ENCODE data around the gene ARPC5.
"Not testable (repeated sequence)": the region's sequence is repeated elsewhere in the genome, so short reads cannot be mapped to it uniquely, and the experiment has no call there.

The ARPC5 gene

DNA sequence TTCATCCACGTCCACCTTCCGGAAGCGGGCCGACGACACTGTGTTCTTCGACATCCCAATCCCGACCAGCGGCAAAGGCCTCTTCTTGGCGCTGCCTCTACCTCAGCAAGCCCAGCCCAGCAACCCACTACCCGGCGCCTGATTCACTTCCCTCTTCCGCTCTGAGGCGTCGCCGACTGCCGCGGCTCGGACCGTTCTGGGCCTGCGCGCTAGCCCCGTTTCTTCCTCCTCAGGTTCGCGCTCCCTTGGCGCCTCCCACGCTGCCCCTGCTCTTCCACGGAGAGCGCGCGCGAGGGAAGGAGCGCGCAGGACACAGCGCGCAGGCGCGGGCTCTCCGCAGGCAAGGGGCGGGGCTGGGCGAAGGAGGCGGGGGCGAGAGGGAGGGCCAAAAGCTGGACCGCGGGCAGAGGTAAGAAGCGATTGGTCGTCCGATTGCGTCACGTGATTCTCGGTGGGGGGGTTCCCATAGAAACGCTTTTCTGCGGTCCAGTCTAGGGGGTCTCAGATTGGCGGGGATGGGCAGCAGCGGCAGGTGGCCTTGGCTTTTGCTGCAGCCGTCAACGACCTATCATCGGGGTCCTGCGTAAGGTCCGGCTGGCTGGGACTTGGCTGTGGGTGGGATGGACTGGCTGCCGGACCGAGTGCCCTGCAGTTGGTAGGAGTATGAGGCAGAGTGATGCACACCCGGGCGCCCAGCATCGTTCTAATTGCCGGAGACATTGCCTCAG lies at the start of gene ARPC5:
ARPC5 (minus strand) TSS at position 178 of the 728 bp plus-strand sequence; CDS start at position 54, 124 bp downstream.
- Histone ChIP-seq H3K36me3 (ENCODE audit: control insufficient read depth, insufficient read depth, low read length) (no peaks in the 10 kb centered on the region), H3K9me3 (ENCODE audit: control insufficient read depth, low read length) (no peaks in the 10 kb centered on the region), H3K4me3 (ENCODE audit: low read length) (peak within 1 kb of the TSS; percentile 95), H3K27me3 (ENCODE audit: control insufficient read depth, insufficient read depth, low read length) (no peaks in the 10 kb centered on the region), H3K4me1 (ENCODE audit: control insufficient read depth, insufficient read depth, low read length) (peaks cover 7% of the 10 kb centered on the region), H3K9ac (ENCODE audit: low read length) (peak within 1 kb of the TSS; percentile 90)

- Histone ChIP-seq H3K27me3 (ENCODE audit: control insufficient read depth, insufficient read depth, low read length) (no peaks in the 10 kb centered on the region), H3K36me3 (ENCODE audit: control insufficient read depth, insufficient read depth, low read length) (no peaks in the 10 kb centered on the region), H3K4me1 (ENCODE audit: control insufficient read depth, insufficient read depth, low read length) (no peaks in the 10 kb centered on the region), H3K9me3 (ENCODE audit: control insufficient read depth, low read length) (no peaks in the 10 kb centered on the region), H3K9ac (ENCODE audit: low read length) (no peak overlapping the region), H3K4me3 (ENCODE audit: low read length) (no peak overlapping the region)
Observed at GRCh38 chr1:183685112-183685713, 49.6 kb upstream of the ARPC5 start.

GRCh38 chr1:183679363-183679762 lies 43.8 kb upstream of the ARPC5 start:
- H3K27me3 ChIP-seq (ENCODE audit: control insufficient read depth, insufficient read depth, low read length); H3K36me3 ChIP-seq (ENCODE audit: control insufficient read depth, insufficient read depth, low read length); H3K9me3 ChIP-seq (ENCODE audit: control insufficient read depth, low read length); H3K9ac ChIP-seq (ENCODE audit: low read length); H3K4me1 ChIP-seq (ENCODE audit: control insufficient read depth, insufficient read depth, low read length); H3K4me3 ChIP-seq (ENCODE audit: low read length): not testable (repeated sequence)

GRCh38 chr1:183678819-183679218 lies 43.2 kb upstream of the ARPC5 start:
- no peaks in the 10 kb centered on the region for H3K4me1 ChIP-seq (ENCODE audit: control insufficient read depth, insufficient read depth, low read length)
- no peak overlapping the region for H3K9ac ChIP-seq (ENCODE audit: low read length)
- no peaks in the 10 kb centered on the region for H3K27me3 ChIP-seq (ENCODE audit: control insufficient read depth, insufficient read depth, low read length)
- no peaks in the 10 kb centered on the region for H3K9me3 ChIP-seq (ENCODE audit: control insufficient read depth, low read length)
- no peaks in the 10 kb centered on the region for H3K36me3 ChIP-seq (ENCODE audit: control insufficient read depth, insufficient read depth, low read length)
- H3K4me3 ChIP-seq (ENCODE audit: low read length) = no peak overlapping the region

DNA sequence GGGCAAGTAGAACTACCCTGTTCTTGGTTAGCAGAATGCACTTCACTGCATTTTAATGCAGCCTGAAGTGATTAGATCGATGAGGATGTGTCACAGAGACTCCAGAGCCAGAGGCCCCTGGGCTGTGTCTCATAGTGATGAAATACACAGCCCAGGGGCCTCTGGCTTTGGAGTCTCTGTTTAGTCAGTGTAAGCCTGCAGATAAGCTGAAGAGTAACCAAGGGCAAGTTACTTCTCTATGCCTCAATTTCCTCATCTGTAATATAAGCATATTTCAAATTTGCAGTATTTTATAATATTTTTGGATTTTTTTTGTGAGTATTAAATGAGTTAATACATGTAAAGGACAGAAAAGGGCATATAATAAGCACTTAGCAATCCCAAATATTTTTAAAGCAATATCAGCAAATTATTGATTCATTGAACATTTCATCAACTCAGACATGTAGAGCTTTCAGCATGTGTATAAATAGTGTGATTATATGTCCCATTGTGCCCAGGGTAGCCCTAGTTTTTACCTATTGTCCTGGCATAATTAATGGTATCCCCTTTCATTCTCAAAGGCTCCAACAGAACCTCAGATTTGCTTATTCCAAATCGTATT lies 41.1 kb upstream of the ARPC5 start:
- H3K9me3 ChIP-seq (ENCODE audit: control insufficient read depth, low read length) = no peaks in the 10 kb centered on the region
- no peak overlapping the region for H3K4me3 ChIP-seq (ENCODE audit: low read length)

DNA sequence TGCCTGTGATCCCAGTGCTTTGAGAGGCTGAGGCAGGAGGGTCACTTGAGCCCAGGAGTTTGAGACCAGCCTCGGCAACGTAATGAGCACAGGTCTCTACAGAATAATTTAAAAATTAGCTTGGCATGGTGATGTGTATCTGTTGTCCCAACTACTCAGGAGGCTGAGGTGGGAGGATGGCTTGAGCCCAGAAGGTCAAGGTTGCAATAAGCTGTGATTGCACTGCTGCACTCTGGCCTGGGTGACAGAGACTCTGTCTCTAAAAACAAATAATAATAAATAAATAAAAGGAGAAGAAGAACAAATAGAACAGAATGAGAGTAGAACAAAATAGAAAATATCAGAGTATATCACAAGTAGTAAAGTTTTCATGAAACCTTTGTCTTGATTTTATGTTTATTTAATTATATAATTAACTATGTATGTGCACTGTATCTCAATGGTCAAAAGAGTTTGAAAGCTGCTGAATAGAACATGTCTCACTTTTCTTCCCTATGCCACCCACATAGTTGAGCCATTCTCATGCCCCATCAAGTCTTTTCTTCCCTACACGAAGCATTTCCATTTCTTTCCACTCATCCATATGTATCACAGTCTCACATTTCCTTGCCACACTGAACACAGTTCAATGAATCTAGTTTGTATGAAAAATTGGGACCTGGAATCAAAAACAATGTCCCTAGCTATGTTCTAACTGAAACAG lies 40.5 kb upstream of the ARPC5 start:
- H3K9ac ChIP-seq (ENCODE audit: low read length) = no peak overlapping the region
- no peak overlapping the region for H3K4me3 ChIP-seq (ENCODE audit: low read length)
- no peaks in the 10 kb centered on the region for H3K4me1 ChIP-seq (ENCODE audit: control insufficient read depth, insufficient read depth, low read length)
- H3K36me3 ChIP-seq (ENCODE audit: control insufficient read depth, insufficient read depth, low read length) = no peaks in the 10 kb centered on the region
- no peaks in the 10 kb centered on the region for H3K27me3 ChIP-seq (ENCODE audit: control insufficient read depth, insufficient read depth, low read length)
- H3K9me3 ChIP-seq (ENCODE audit: control insufficient read depth, low read length) = peaks cover 5% of the 10 kb centered on the region

More for the DNA sequence above, 41.1 kb upstream of the ARPC5 start:
- Histone ChIP-seq H3K36me3 (ENCODE audit: control insufficient read depth, insufficient read depth, low read length) (no peaks in the 10 kb centered on the region), H3K27me3 (ENCODE audit: control insufficient read depth, insufficient read depth, low read length) (no peaks in the 10 kb centered on the region), H3K9ac (ENCODE audit: low read length) (no peak overlapping the region), H3K4me1 (ENCODE audit: control insufficient read depth, insufficient read depth, low read length) (no peaks in the 10 kb centered on the region)

DNA sequence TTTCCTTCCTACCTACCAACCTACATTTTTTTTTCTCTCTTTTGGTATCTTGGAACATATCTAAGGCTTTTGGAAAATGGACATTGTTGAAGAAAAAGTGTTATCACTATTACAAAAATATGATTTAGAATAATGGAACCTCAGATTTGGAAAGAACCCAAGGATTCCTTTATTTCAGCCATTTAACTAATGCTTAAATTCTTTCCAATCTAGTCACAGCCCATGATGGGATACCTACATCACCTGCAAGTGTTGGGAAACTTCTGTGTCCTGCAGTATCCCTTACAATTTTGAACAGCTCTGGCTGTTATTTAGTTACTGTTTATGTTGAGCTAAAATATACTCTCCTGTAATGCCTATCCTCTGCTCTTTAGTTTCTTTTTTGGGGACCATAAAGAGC lies 39.8 kb upstream of the ARPC5 start:
- Histone ChIP-seq H3K4me3 (ENCODE audit: low read length) (no peak overlapping the region), H3K4me1 (ENCODE audit: control insufficient read depth, insufficient read depth, low read length) (no peaks in the 10 kb centered on the region), H3K27me3 (ENCODE audit: control insufficient read depth, insufficient read depth, low read length) (no peaks in the 10 kb centered on the region), H3K9ac (ENCODE audit: low read length) (no peak overlapping the region), H3K36me3 (ENCODE audit: control insufficient read depth, insufficient read depth, low read length) (no peaks in the 10 kb centered on the region), H3K9me3 (ENCODE audit: control insufficient read depth, low read length) (peaks cover 5% of the 10 kb centered on the region)

DNA sequence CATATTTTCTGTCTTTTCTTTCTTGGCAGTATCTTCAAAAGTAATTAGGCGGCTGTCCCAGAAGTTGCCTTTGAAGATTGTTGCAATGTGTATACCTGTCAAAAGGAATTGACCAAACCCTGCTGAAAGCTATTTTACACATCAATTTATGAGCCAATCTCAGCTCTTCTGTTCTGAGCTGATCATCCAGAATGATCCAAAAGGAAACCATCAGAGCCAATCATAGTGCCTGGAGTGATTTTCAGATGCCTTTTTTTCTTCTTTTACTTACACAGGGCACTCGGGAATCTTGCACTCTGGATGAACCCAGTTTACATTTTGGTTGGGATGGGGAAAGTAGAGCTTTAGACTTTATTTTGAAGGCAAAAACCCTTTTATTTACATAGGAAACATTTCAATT lies 39.3 kb upstream of the ARPC5 start:
- H3K9ac ChIP-seq (ENCODE audit: low read length) = no peak overlapping the region
- no peaks in the 10 kb centered on the region for H3K36me3 ChIP-seq (ENCODE audit: control insufficient read depth, insufficient read depth, low read length)
- H3K4me3 ChIP-seq (ENCODE audit: low read length) = no peak overlapping the region
- no peaks in the 10 kb centered on the region for H3K4me1 ChIP-seq (ENCODE audit: control insufficient read depth, insufficient read depth, low read length)
- peaks cover 5% of the 10 kb centered on the region for H3K9me3 ChIP-seq (ENCODE audit: control insufficient read depth, low read length)
- no peaks in the 10 kb centered on the region for H3K27me3 ChIP-seq (ENCODE audit: control insufficient read depth, insufficient read depth, low read length)

DNA sequence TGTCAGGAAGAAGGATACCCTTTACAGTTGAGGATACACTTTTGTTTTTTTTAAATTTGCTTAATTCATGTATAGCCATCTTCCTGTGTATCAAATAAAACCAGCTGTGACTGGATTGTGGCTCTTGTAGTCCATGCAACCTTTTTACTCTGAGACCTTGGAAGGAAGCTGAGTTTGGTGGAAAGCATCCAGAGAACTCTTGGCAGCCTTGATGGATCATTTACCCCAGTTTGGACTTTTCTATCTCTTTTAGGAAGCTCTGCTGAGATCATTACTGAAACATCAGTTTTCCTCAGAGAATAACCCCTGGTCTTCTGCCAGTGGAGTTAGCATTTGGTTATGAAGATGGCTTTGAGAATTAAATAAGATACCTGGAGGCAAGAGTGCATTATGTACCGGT lies 38.8 kb upstream of the ARPC5 start:
- Histone ChIP-seq H3K9me3 (ENCODE audit: control insufficient read depth, low read length) (peaks cover 5% of the 10 kb centered on the region), H3K9ac (ENCODE audit: low read length) (no peak overlapping the region), H3K4me3 (ENCODE audit: low read length) (no peak overlapping the region), H3K4me1 (ENCODE audit: control insufficient read depth, insufficient read depth, low read length) (no peaks in the 10 kb centered on the region), H3K27me3 (ENCODE audit: control insufficient read depth, insufficient read depth, low read length) (no peaks in the 10 kb centered on the region), H3K36me3 (ENCODE audit: control insufficient read depth, insufficient read depth, low read length) (no peaks in the 10 kb centered on the region)

DNA sequence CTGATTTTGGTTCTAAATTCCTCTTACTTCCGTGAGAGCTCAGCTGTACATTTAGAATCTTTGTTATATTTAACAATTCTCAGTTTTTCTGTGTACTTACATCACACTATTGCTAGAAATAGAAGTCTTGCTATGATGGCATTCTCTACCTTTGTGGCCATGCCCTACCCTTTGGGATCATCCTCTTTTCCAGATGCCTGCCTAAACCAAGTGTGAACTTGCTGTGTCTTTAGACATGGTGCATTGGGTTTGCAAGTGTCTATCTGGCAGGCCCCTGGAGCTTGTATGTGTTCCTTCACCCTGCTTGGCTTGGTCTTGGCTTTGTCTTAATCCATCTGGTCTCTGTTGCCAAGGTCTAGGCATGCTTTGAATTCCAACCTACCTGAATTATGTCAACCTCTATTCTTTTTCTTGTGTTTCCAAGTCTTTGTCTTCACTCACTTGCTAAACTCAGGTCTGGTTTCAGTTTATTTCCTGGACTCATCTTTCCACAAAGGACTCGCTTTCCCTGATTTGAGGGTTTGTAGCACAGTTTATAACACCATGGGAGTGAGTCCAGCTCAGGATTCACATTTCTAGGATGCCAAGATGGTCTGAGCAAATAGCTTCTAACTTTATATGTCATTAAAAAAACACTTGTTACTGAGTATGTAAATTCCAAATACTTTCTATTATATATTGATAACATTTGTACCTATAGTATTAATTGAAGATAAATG lies 38.2 kb upstream of the ARPC5 start:
- H3K4me1 ChIP-seq (ENCODE audit: control insufficient read depth, insufficient read depth, low read length) = no peaks in the 10 kb centered on the region
- H3K36me3 ChIP-seq (ENCODE audit: control insufficient read depth, insufficient read depth, low read length) = no peaks in the 10 kb centered on the region
- H3K9me3 ChIP-seq (ENCODE audit: control insufficient read depth, low read length) = peaks cover 5% of the 10 kb centered on the region
- no peak overlapping the region for H3K9ac ChIP-seq (ENCODE audit: low read length)
- H3K27me3 ChIP-seq (ENCODE audit: control insufficient read depth, insufficient read depth, low read length) = no peaks in the 10 kb centered on the region
- no peak overlapping the region for H3K4me3 ChIP-seq (ENCODE audit: low read length)

- no peaks in the 10 kb centered on the region for H3K36me3 ChIP-seq (ENCODE audit: control insufficient read depth, insufficient read depth, low read length)
- H3K9me3 ChIP-seq (ENCODE audit: control insufficient read depth, low read length) = peaks cover 5% of the 10 kb centered on the region
- no peak overlapping the region for H3K9ac ChIP-seq (ENCODE audit: low read length)
- H3K27me3 ChIP-seq (ENCODE audit: control insufficient read depth, insufficient read depth, low read length) = no peaks in the 10 kb centered on the region
- H3K4me3 ChIP-seq (ENCODE audit: low read length) = no peak overlapping the region
- H3K4me1 ChIP-seq (ENCODE audit: control insufficient read depth, insufficient read depth, low read length) = no peaks in the 10 kb centered on the region
Observed at GRCh38 chr1:183670169-183670568, 34.6 kb upstream of the ARPC5 start.

All from mucosa of stomach (tissue), 1 donor.